Activated B cell treated with CpG ODN at 0.5 μM for 24 hours (primary cell): ENCODE measurements around the gene SNED1. TPM values are rescaled to one million over a fixed set of nuclear protein-coding genes. Genes with fewer than 3 reads are reported as not detected.

ENCODE experiments used
- ATAC-seq: fragments of 200-7000 bp; cut with Tn5 transposase; one replicate; pipeline ENCODE4 v1.10.0; 2021; ENCODE audit warnings: low read depth, mild to moderate bottlenecking, moderate library complexity
- CTCF ChIA-PET: fragments of 350-600 bp; sonication (Branson Sonifier 250); formaldehyde crosslinking; loops from one replicate; lab custom pipeline; 2021; ENCODE audit warnings: antibody characterized with exemption; lab: Charles Lee
- POLR2A ChIA-PET: fragments of 350-600 bp; sonication (Branson Sonifier 250); formaldehyde crosslinking; loops from one replicate; lab custom pipeline; 2021; ENCODE audit warnings: antibody characterized with exemption; lab: Charles Lee
- DNase-seq: peaks from one replicate; pipeline ENCODE4 v3.0.0; 2022
- H3K27ac Mint-ChIP-seq: one replicate; pipeline ENCODE4 v1.8.0; 2020; ENCODE audit warnings: mixed read lengths
- H3K27me3 Mint-ChIP-seq: one replicate; pipeline ENCODE4 v1.8.0; 2021; ENCODE audit warnings: mixed read lengths
- H3K36me3 Mint-ChIP-seq: one replicate; pipeline ENCODE4 v1.8.0; 2021; ENCODE audit warnings: low read depth, mixed read lengths
- H3K4me1 Mint-ChIP-seq: one replicate; pipeline ENCODE4 v1.8.0; 2021; ENCODE audit warnings: mixed read lengths
- H3K4me3 Mint-ChIP-seq: one replicate; pipeline ENCODE4 v1.8.0; 2020; ENCODE audit warnings: mild to moderate bottlenecking, mixed read lengths
- H3K9me3 Mint-ChIP-seq: one replicate; pipeline ENCODE4 v1.8.0; 2020; ENCODE audit warnings: mixed read lengths
- intact Hi-C: fragments of 100-400 bp; cut with micrococcal nuclease; formaldehyde crosslinking; loops from one replicate; pipeline ENCODE4 v1.15.1; 2024
- total RNA-seq: library from RNA; stranded (reverse); gene quantifications from 2 replicates; pipeline ENCODE4 v1.2.3, GENCODE V29; 2022
- TF ChIP-seq, protein P1 (sequence below): fragments of 200-600 bp; IDR thresholded peaks from one replicate; pipeline ENCODE4 v1.8.0; 2022; ENCODE audit warnings: antibody characterized with exemption, mild to moderate bottlenecking

Gene SNED1
- total RNA-seq, 1 donor from 2014 or later, result 59.8 TPM

DNA sequence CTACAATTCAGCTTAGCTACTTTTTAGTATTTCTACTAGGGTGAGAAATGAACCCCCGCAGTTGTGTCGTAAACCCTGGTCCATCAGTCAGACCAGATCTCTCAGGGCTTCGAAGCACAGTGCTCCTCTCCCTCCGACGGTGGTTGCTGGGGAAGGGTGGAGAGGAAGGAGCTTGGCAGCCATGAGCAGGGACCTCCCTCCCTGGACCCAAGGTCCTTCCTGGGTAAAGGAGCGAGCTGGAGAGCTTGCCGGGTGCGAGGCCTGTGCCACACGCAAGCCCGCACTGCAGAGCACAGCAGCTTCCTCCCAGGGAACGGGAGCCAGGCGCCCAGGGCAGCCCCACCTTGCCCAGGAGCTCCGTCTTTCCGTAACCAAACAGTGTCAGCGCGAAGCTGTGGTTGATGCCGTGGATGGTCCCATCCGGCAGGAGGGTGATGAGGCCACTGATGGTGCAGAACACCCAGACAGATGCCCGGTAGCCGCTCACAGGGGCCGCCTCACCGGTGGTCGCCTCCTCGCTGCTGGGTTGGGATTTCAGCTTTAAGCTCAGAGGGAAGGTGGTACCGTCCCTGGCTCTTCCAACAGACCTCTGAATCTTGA lies 138.3 kb downstream of the SNED1 start:
- intact Hi-C loops, result no loop called here

DNA sequence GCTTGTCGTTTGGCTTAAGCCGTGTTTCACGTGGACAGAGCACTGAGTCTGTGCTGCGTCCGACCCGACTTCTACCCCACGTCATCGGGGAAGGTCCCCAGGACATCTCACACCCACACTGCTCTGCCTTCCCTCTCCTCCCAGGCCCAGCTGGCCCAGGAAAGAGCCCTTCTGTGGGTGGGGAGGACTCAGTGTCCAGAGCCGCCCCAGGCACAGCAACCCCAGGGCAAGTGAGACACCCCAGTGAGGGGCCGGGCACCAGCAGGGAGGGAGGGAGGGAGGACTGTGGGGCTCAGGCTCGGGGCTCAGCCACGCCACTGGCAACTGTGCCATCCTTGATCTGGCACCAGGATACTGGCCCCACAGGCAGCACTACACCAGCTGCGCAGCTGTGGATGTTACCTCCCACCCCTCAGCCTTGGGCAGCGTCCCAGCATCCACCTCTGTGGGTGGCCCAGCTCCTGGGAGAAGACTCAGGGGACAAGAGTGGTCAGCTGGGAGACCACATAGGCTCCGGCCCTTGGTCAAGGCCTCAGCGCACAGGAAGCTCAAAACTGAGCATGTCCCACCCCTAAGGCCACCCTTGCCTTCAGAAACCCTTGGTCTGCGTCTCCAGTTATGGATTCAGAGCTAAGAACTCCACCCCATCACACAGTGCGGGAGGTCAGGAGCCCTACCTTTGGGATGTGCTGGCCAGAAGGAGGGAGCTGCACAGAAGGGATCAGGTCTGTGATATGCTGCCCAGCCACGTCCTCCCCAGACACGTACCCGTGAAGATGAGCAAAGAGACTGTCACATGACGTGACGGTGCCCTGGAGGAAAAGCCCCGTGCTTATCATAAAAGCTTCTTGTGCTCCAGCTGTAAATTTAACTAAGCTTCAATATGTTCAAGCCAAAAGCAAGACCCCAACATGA lies 139.1 kb downstream of the SNED1 start:
- no peak overlapping the region for H3K27ac Mint-ChIP-seq
- H3K9me3 Mint-ChIP-seq, result no peaks in the 10 kb centered on the region
- intact Hi-C loops, result no loop called here
- ATAC-seq (no peak), DNase-seq (no peak)
- ChIA-PET CTCF (interaction anchor here (0.6 kb wide), 1 partner anchor 484 kb away, joined by 4 read pairs; no protein-coding TSS in a partner anchor), POLR2A (interaction anchor here (0.7 to 1.5 kb wide), 7 partner anchors 8 to 35 kb away, joined by 3 to 6 read pairs (median 4); partner anchors contain the start of genes MTERF4 and PASK)
- H3K27me3 Mint-ChIP-seq, result no peaks in the 10 kb centered on the region
- H3K36me3 Mint-ChIP-seq, result peaks cover 75% of the 10 kb centered on the region
- H3K4me3 Mint-ChIP-seq, result no peak overlapping the region
- TF ChIP-seq, protein P1, sequence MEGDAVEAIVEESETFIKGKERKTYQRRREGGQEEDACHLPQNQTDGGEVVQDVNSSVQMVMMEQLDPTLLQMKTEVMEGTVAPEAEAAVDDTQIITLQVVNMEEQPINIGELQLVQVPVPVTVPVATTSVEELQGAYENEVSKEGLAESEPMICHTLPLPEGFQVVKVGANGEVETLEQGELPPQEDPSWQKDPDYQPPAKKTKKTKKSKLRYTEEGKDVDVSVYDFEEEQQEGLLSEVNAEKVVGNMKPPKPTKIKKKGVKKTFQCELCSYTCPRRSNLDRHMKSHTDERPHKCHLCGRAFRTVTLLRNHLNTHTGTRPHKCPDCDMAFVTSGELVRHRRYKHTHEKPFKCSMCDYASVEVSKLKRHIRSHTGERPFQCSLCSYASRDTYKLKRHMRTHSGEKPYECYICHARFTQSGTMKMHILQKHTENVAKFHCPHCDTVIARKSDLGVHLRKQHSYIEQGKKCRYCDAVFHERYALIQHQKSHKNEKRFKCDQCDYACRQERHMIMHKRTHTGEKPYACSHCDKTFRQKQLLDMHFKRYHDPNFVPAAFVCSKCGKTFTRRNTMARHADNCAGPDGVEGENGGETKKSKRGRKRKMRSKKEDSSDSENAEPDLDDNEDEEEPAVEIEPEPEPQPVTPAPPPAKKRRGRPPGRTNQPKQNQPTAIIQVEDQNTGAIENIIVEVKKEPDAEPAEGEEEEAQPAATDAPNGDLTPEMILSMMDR, result no peak
- H3K4me1 Mint-ChIP-seq, result peaks cover 6% of the 10 kb centered on the region

More for the DNA sequence above, 138.3 kb downstream of the SNED1 start:
- ChIA-PET POLR2A (interaction anchor here (1.0 to 1.5 kb wide), 3 partner anchors 9 to 26 kb away, joined by 4 to 7 read pairs (median 4); partner anchors contain the start of gene PASK), CTCF (no interaction called here)
- no peak overlapping the region for H3K27ac Mint-ChIP-seq
- H3K27me3 Mint-ChIP-seq, result no peaks in the 10 kb centered on the region
- no peak for DNase-seq
- peaks cover 8% of the 10 kb centered on the region for H3K4me1 Mint-ChIP-seq
- H3K4me3 Mint-ChIP-seq, result no peak overlapping the region
- no peak for ATAC-seq
- H3K9me3 Mint-ChIP-seq, result no peaks in the 10 kb centered on the region
- H3K36me3 Mint-ChIP-seq, result peaks cover 71% of the 10 kb centered on the region
- TF ChIP-seq, protein P1, result no peak

DNA sequence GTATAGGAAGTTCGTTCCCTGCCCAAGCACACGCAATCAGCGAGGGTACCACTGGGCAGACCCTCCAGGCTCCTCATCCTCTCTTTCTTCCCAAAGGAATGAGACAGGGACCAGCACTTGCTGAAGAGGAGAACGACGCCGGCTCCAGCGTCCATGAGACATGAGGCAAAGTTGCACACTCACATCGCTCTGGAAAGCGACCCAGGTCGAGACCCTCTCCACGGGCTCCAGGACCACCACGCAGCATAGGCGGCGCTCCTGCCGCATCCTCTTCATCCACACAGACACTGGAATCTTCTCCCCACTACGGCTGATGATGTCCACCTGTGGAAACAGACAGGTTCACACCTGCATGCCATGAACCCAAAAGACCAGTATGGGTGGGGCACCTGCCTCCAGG lies 140.1 kb downstream of the SNED1 start:
- ATAC-seq, result no peak
- CTCF ChIA-PET, result interaction anchor here (0.6 kb wide), 1 partner anchor 483 kb away, joined by 4 read pairs; no protein-coding TSS in a partner anchor
- H3K4me1 Mint-ChIP-seq, result no peaks in the 10 kb centered on the region
- POLR2A ChIA-PET, result interaction anchor here (0.7 to 1.5 kb wide), 5 partner anchors 9 to 36 kb away, joined by 3 to 6 read pairs (median 3); partner anchors contain the start of genes MTERF4 and PASK
- no peaks in the 10 kb centered on the region for H3K9me3 Mint-ChIP-seq
- H3K27ac Mint-ChIP-seq, result no peak overlapping the region
- DNase-seq, result no peak
- no peaks in the 10 kb centered on the region for H3K27me3 Mint-ChIP-seq
- intact Hi-C loops, result no loop called here
- no peak overlapping the region for H3K4me3 Mint-ChIP-seq
- TF ChIP-seq, protein P1, result no peak
- H3K36me3 Mint-ChIP-seq, result peaks cover 75% of the 10 kb centered on the region

DNA sequence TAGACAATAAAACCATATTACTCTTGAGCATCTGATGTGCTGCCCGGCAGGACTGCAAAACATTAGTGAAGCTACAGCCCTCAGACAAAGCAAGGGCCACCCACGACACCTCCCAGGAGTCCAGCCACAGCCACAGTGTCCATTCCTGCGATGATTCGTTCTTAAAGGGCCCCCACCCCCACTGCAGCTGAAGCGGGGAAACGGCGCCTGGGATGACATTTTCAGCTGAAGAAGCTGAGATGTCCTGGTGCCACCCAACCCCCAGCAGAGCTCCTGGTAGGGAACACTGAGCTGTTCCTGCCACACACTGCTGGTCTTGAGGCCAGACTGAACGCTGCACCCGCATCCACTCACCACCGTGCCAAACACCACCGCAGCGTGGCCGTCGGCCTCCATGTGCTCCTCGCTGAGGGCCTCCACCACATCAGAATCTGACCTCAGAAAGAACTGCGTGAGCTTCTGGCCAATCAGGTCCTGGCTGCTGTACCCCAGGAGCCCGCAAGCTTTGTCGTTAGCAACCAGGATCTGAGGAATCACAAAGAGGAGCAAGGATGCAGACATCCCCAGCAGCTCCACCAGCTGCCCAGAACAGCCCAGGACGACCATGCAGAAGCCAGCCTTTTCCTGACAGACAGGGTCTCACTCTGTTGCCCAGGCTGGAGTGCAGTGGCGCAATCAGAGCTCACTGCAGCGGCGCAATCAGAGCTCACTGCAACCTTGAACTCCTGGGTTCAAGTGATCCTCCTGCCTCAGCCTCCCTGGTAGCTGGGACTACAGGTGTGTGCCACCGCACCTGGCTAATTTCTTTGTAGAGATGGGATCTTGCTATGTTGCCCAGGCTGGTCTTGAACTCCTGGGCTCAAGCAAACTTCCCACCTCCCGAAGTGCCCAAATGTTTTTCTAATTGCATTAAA lies 141.4 kb downstream of the SNED1 start:
- ChIA-PET CTCF (interaction anchor here (1.2 to 1.3 kb wide), 3 partner anchors 9 to 61 kb away, joined by 3 to 4 read pairs (median 4); partner anchors contain the start of gene PASK), POLR2A (interaction anchor here (1.3 to 3.4 kb wide), 4 partner anchors 10 to 39 kb away, joined by 3 to 9 read pairs (median 3); partner anchors contain the start of genes PASK and PPP1R7)
- H3K27me3 Mint-ChIP-seq, result no peaks in the 10 kb centered on the region
- no peak overlapping the region for H3K4me3 Mint-ChIP-seq
- intact Hi-C loops, result no loop called here
- ATAC-seq (no peak), DNase-seq (no peak)
- H3K36me3 Mint-ChIP-seq, result peaks cover 74% of the 10 kb centered on the region
- no peaks in the 10 kb centered on the region for H3K4me1 Mint-ChIP-seq
- TF ChIP-seq, protein P1, result no peak
- no peak overlapping the region for H3K27ac Mint-ChIP-seq
- H3K9me3 Mint-ChIP-seq, result no peaks in the 10 kb centered on the region
